Small intestine (tissue), 7 donors: ENCODE results near the gene PDZK1. TPM values are rescaled to one million over a fixed set of nuclear protein-coding genes. Genes with fewer than 3 reads are reported as not detected.
A peak's percentile ranks its signal among the peaks of the same experiment; 100 is the strongest.
"Not testable (repeated sequence)": the region's sequence is repeated elsewhere in the genome, so short reads cannot be mapped to it uniquely, and the experiment has no call there.

Source experiments
- DNase-seq, 2 donors: peaks; one replicate each; pipeline versions ENCODE4 v3.0.0 to v3.0.0-alpha.2; 2013
- FAIRE-seq: peaks from 2 replicates; lab custom pipeline; 2012; peaks lifted over from hg19 to GRCh38; lab: Jason Lieb, UNC
- H3K27ac ChIP-seq, 3 donors: one replicate each; pipeline ENCODE4 v1.5.1; 2013; ENCODE audit warnings: low read length in 2 of 3, mild to moderate bottlenecking in 2 of 3, control low read depth in 1 of 3, inconsistent platforms in 1 of 3, low read depth in 1 of 3, moderate library complexity in 1 of 3
- H3K27me3 ChIP-seq, 3 donors: one replicate each; pipeline ENCODE4 v1.6.1; 2013; ENCODE audit warnings: low read length in 3 of 3, inconsistent platforms in 1 of 3; ENCODE audit not compliant: control insufficient read depth in 3 of 3, insufficient read depth in 3 of 3
- H3K36me3 ChIP-seq, 3 donors: one replicate each; pipeline ENCODE4 v1.6.1; 2013; ENCODE audit warnings: low read length in 3 of 3, inconsistent platforms in 1 of 3, low read depth in 1 of 3, mild to moderate bottlenecking in 1 of 3, moderate library complexity in 1 of 3; ENCODE audit not compliant: control insufficient read depth in 3 of 3, insufficient read depth in 2 of 3
- H3K4me1 ChIP-seq, 3 donors: one replicate each; pipeline ENCODE4 v1.6.1; 2013; ENCODE audit warnings: low read length in 2 of 3, inconsistent platforms in 1 of 3, low read depth in 1 of 3, mild to moderate bottlenecking in 1 of 3, moderate library complexity in 1 of 3; ENCODE audit not compliant: control insufficient read depth in 3 of 3, insufficient read depth in 2 of 3
- H3K4me3 ChIP-seq, 3 donors: one replicate each; pipeline ENCODE4 v1.5.1; 2013; ENCODE audit warnings: low read length in 3 of 3, control low read depth in 1 of 3, inconsistent platforms in 1 of 3, low read depth in 1 of 3, mild to moderate bottlenecking in 1 of 3, moderate library complexity in 1 of 3
- H3K9me3 ChIP-seq, 2 donors: one replicate each; pipeline ENCODE4 v1.6.1; 2013; ENCODE audit warnings: low read depth in 1 of 2, low read length in 1 of 2; ENCODE audit not compliant: control insufficient read depth in 2 of 2, insufficient read depth in 1 of 2
- WGBS, 3 donors: extraction: QIAGEN DNeasy Blood & Tissue Kit; methylation state at CpG; one replicate each; pipeline ENCODE4 v1.1.7; 2013; 5-methylcytosine and 5-hydroxymethylcytosine counted together
- polyA plus RNA-seq, 4 donors: library from polyadenylated mRNA; stranded (reverse) in 3 of 4; unstranded in 1 of 4; fragments of 200-250 nt in 3 of 4; fragments of 120-200 nt in 1 of 4; gene quantifications; one replicate each; pipeline versions ENCODE4 v1.2.1 to v1.2.3, GENCODE V29; 2013
- donor health status: healthy with polysubstance abuse.
- donor health status: control.
- donor health status: control.
- donor health status: Bipolar disorder and iron deficiency.
- donor health status: healthy.

PDZK1 gene
- polyA plus RNA-seq, 4 donors, result 15.1 to 268 (median 87.0) TPM

DNA sequence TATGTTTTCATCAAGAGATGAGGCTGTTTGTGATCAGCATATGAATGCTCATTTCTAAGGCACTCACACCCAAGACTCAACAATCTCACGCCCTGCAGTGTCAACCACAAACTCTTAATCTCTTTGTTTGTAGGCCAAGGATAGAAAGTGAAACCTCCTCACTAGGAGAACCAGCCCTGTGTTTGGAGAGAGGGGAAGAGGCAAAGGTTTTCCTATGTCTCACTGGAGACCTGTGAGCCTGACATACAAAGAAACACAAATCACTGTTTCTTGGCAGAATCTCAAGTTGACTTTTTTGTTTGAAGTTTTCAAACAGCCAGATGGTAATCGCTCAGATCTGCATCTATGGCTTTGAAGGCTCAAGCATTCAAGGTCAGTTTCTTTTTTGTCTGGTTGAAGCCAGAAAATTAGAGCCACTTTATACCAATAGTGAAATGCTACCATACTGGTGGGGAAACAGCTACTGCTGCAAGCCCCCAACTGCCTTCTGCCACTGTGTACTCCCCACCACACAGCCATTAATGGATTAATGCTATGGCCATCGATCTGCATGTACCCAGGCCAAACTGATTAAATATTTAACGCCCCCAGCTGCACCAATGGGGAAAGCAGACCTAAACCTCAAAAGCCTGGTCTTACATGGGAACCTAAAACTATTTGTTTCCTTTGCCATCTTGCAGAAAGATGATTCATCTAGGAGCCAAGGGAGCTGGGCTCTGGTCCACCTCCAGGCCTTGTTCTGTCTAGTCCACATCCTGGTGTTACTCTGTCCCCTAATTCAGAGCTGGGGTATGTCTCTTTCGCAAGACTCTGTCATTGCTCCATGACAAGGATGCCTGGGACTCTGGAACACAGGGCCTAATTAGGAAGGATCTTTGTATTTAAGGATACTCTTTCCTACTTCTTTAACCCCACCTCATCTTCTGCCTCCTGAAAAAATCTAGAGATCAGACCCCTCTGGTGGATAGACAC is 16.3 kb downstream of the PDZK1 start:
- DNase-seq (peak; percentile 65 to 85), FAIRE-seq (no peak)
- 40 to 54% (median 42%) methylated on average over 5 of the region's 5 CpGs for WGBS, 3 donors
- Histone ChIP-seq H3K9me3 (no peaks in the 10 kb centered on the region), H3K27me3 (no peaks in the 10 kb centered on the region), H3K27ac (peak overlapping the region in 1 of 3 donors; percentile 51), H3K36me3 (peaks cover 0 to 21% (median 2%) of the 10 kb centered on the region in 3 donors), H3K4me1 (peaks cover 4 to 11% (median 5%) of the 10 kb centered on the region in 3 donors), H3K4me3 (no peak overlapping the region)

DNA sequence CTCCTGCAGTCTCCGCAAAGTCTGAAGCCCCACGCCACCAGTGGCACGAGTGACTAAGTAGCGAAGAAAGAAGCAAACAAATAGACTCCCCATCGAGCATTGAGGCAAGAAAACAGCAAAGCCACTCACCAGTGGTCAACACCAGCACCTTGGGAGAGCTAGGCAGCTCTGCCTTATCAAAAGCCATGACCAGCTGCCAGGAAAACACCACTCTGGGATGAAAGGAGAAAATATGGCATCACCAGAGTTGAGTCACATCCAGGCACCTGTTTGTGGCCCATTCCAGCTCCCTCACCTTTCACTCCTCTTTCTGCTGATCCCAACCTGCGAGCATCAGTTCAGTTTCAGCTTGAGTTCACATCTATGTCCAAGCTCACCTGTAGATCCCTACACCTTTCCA is 17.2 kb downstream of the PDZK1 start:
- Histone ChIP-seq H3K27ac (no peak overlapping the region), H3K4me1 (peaks cover 4 to 11% (median 5%) of the 10 kb centered on the region in 3 donors), H3K9me3 (no peaks in the 10 kb centered on the region), H3K27me3 (no peaks in the 10 kb centered on the region), H3K4me3 (no peak overlapping the region), H3K36me3 (peaks cover 0 to 21% (median 4%) of the 10 kb centered on the region in 3 donors)
- FAIRE-seq (no peak), DNase-seq (no peak)
- WGBS, 3 donors, result 92 to 94% (median 94%) methylated on average over 6 of the region's 6 CpGs

DNA sequence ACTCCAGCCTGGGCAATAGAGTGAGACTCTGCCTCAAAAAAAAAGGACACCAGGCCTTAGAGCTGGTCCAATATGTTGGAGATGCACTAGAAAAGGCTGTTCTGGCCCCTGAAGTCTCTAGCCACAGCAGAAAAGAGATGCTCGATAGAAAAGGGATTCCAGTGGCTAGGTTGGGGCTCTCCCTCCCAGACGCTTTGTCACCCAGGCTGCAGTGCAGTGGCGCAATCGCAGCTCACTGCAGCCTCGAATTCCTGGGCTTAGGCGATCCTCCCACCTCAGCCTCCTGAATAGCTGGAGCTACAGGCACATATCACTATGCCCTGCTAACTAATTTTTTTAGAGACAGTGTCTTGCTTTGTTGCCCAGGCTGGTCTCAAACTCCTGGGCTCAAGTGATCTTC is 18.2 kb downstream of the PDZK1 start:
- Histone ChIP-seq H3K27ac (no peak overlapping the region), H3K36me3 (peaks cover 0 to 21% (median 4%) of the 10 kb centered on the region in 3 donors), H3K4me3 (no peak overlapping the region), H3K4me1 (peaks cover 4 to 11% (median 5%) of the 10 kb centered on the region in 3 donors), H3K27me3 (no peaks in the 10 kb centered on the region), H3K9me3 (no peaks in the 10 kb centered on the region)
- FAIRE-seq (no peak), DNase-seq (no peak)
- WGBS, 3 donors, result 93% methylated on average over 6 of the region's 6 CpGs

DNA sequence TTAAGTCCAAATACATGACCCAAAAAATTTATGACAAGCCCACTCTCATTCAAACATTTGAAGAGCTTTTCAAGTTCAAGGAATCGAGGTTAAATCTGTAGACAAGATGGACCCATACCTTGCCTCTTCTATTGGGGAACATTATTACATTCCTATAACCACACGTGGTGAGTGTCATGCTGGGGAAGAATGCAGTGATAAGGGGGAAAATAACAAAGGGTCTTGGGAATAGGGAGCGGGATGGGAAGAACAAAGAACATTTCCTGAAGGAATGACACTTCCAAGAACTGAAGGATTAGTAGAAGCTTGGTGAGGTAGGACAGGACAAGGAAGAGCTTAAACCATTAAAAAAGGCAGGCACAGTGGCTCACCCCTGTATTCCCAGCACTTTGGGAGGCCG is 18.8 kb downstream of the PDZK1 start:
- Histone ChIP-seq H3K9me3 (no peaks in the 10 kb centered on the region), H3K36me3 (peaks cover 0 to 20% (median 4%) of the 10 kb centered on the region in 3 donors), H3K27ac (no peak overlapping the region), H3K4me1 (peaks cover 4 to 11% (median 5%) of the 10 kb centered on the region in 3 donors), H3K4me3 (no peak overlapping the region), H3K27me3 (no peaks in the 10 kb centered on the region)
- DNase-seq (no peak), FAIRE-seq (no peak)
- 83 to 92% (median 85%) methylated on average over 4 of the region's 4 CpGs for WGBS, 3 donors

DNA sequence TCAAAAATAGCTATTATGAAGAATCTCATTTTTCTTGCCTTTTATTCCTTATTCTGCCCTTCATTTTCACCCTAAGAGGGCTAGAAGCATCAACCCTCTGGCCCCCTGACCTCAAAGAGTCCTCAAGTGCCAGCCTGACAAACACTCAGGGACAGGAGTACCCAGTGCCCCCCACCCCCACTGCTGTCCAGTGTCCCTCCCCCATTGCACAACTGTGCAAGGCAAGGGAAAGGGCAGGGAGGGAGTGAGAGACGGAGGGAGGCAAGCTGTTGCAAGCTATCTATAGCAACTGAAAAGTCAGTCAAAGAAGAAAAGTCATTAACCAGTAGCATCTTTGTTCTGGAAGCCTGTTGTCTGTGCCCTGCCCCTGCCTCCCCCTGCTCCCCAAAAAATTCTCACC is 21.1 kb downstream of the PDZK1 start:
- H3K4me1 ChIP-seq, result peaks cover 4 to 11% (median 5%) of the 10 kb centered on the region in 3 donors
- not testable (repeated sequence) for H3K27ac ChIP-seq, H3K27me3 ChIP-seq, DNase-seq, FAIRE-seq, H3K9me3 ChIP-seq, H3K4me3 ChIP-seq
- WGBS, 3 donors, result 93% methylated on average over 1 of the region's 1 CpG; no CpG with 5 or more reads in 2 of the 3 donors
- H3K36me3 ChIP-seq, result peaks cover 0 to 15% (median 4%) of the 10 kb centered on the region in 3 donors

DNA sequence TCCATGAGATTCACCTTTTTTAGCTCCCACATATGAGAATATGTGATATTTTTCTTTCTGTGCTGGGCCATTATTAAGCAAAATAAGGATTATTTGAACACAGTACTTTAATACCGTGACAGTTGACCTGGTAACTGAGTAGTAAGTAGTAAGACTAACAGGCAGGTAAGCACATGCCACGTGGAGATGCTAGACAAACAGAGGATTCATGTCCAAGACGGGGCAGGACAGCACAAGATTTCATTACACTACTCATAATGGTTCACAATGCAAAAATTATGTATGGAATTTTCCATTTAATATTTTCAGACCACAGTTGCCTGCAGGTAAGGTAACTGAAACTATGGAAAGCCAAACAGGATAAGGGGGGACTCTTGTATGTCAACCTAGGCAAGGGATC is 22.3 kb downstream of the PDZK1 start:
- not testable (repeated sequence) for H3K4me3 ChIP-seq, FAIRE-seq, DNase-seq, H3K9me3 ChIP-seq, H3K4me1 ChIP-seq, H3K27me3 ChIP-seq, H3K27ac ChIP-seq
- WGBS, 3 donors, result 94 to 96% (median 94%) methylated on average over 2 of the region's 3 CpGs
- H3K36me3 ChIP-seq, result peaks cover 0 to 13% (median 4%) of the 10 kb centered on the region in 3 donors

DNA sequence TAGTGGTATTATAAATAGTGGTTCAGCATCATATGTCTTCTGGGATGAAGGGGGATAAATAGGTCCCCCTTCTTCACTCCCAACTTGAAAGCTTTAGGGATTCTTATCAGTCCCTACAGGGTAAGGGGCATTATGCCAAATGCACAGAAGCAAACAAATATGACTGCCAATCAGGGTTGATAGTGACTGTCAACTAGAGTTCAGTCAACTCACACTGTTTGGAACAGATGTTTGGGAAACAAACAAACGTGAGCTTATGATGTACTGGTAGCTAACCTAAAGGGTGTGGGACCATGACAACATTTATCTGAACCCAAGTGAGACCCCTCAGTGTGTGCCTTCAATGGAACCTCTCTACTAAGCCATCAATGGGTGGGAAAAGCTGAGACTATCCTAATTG is 34.0 kb downstream of the PDZK1 start:
- not testable (repeated sequence) for FAIRE-seq
- WGBS, 3 donors, result no CpG with 5 or more reads among the region's 1 CpG

DNA sequence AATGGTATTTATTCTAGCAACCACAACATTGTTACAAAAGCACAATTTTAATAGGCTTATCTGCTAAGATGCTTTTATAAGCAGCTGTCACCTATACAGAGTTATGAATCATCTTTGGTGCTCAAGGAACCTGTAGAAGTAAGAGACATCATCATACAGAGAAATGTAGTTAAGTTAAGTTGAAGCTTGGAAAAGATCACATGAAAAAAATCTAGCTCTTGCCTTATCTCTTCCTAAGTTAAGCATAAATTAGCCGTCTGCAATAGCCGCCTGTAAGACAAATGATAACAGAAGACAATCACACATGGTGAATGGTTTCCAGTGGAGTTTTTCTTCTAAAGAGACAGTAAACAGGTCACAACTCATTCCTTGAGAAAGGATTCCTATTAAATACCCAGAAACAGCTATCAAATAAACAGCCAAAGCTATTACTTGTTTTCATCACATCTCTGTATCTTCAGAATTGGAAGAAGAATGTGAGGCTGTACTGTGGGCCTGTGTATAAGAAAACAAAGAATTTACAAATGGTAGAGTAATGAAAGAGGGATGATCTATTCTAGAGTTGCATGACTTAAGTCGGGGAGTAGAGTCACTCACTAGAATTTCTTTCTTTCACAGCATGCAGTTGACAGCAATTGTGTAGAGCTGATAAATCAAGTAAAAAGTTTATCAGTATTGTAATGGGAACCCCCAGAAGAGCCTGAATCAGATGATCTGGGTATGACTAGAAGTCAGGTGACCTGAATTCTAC is 36.0 kb downstream of the PDZK1 start:
- WGBS, 3 donors, result 25 to 62% (median 43%) methylated on average over 1 to 2 of the region's 3 CpGs
- not testable (repeated sequence) for H3K4me1 ChIP-seq, H3K36me3 ChIP-seq, H3K27me3 ChIP-seq, FAIRE-seq, H3K9me3 ChIP-seq, H3K27ac ChIP-seq, H3K4me3 ChIP-seq, DNase-seq

More for the DNA sequence above, 34.0 kb downstream of the PDZK1 start:
- H3K9me3 ChIP-seq, H3K36me3 ChIP-seq, H3K27ac ChIP-seq, H3K4me1 ChIP-seq, H3K4me3 ChIP-seq, DNase-seq, H3K27me3 ChIP-seq: not testable (repeated sequence)
